ENCODE measurements around the gene RND1. TPM values are rescaled to one million over a fixed set of nuclear protein-coding genes. Genes with fewer than 3 reads are reported as not detected.

The RND1 gene
- polyA plus RNA-seq, 1 donor from 2014 or later: 1.3 TPM

- Histone ChIP-seq H3K27ac (ENCODE audit: low read length) (no peak overlapping the region), H3K9me3 (ENCODE audit: low read length) (no peaks in the 10 kb centered on the region), H3K9me2 (ENCODE audit: insufficient read depth, low read length) (no peaks in the 10 kb centered on the region), H3K9ac (ENCODE audit: low read length) (no peak overlapping the region), H3K36me3 (ENCODE audit: insufficient read depth, low read length) (no peaks in the 10 kb centered on the region), H4K20me1 (ENCODE audit: insufficient read depth) (peaks cover 3% of the 10 kb centered on the region), H3K79me2 (replicated peaks; ENCODE audit: insufficient read depth, low read length) (peaks cover 11% of the 10 kb centered on the region), H3K4me3 (ENCODE audit: low read length) (no peak overlapping the region), H3K4me2 (ENCODE audit: low read length) (no peak overlapping the region), H3K27me3 (ENCODE audit: insufficient read depth, low read depth, low read length) (no peaks in the 10 kb centered on the region), H3F3A (ENCODE audit: insufficient read depth, low read length, poor library complexity, severe bottlenecking) (no peaks in the 10 kb centered on the region), H2AFZ (ENCODE audit: low read depth, low read length) (no peak overlapping the region)
- TF ChIP-seq EP300 (conservative IDR thresholded peaks at IDR 0.05; ENCODE audit: poor library complexity, severe bottlenecking) (no peak), CTCF (IDR thresholded peaks at IDR 0.05; ENCODE audit: poor library complexity, severe bottlenecking) (no peak), SMC3 (conservative IDR thresholded peaks at IDR 0.05; ENCODE audit: poor library complexity) (no peak), TAF1 (IDR thresholded peaks at IDR 0.05; ENCODE audit: low read depth) (no peak), REST (IDR thresholded peaks at IDR 0.05; ENCODE audit: borderline replicate concordance) (no peak), EZH2 (IDR thresholded peaks at IDR 0.05; ENCODE audit: borderline replicate concordance, insufficient read depth, low read length, poor library complexity, severe bottlenecking) (no peak)
Measured at GRCh38 chr12:48824905-48825304, 40.8 kb downstream of the RND1 start.

- Histone ChIP-seq H3K4me3 (ENCODE audit: low read length) (no peak overlapping the region), H3K27ac (ENCODE audit: low read length) (no peak overlapping the region), H3K36me3 (ENCODE audit: insufficient read depth, low read length) (no peaks in the 10 kb centered on the region), H3K9ac (ENCODE audit: low read length) (no peak overlapping the region), H3K27me3 (ENCODE audit: insufficient read depth, low read depth, low read length) (no peaks in the 10 kb centered on the region), H2AFZ (ENCODE audit: low read depth, low read length) (no peak overlapping the region), H3K9me2 (ENCODE audit: insufficient read depth, low read length) (no peaks in the 10 kb centered on the region), H4K20me1 (ENCODE audit: insufficient read depth) (peaks cover 3% of the 10 kb centered on the region), H3K4me2 (ENCODE audit: low read length) (no peak overlapping the region), H3K9me3 (ENCODE audit: low read length) (no peaks in the 10 kb centered on the region), H3K79me2 (replicated peaks; ENCODE audit: insufficient read depth, low read length) (peaks cover 18% of the 10 kb centered on the region), H3F3A (ENCODE audit: insufficient read depth, low read length, poor library complexity, severe bottlenecking) (no peaks in the 10 kb centered on the region)
- TF ChIP-seq POLR2AphosphoS5 (IDR thresholded peaks at IDR 0.05): no peak
Measured at GRCh38 chr12:48824112-48824511, 41.6 kb downstream of the RND1 start.

GRCh38 chr12:48823281-48823680, 42.4 kb downstream of the RND1 start:
- Histone ChIP-seq H3F3A (ENCODE audit: insufficient read depth, low read length, poor library complexity, severe bottlenecking) (no peaks in the 10 kb centered on the region), H3K27ac (ENCODE audit: low read length) (no peak overlapping the region), H3K9me2 (ENCODE audit: insufficient read depth, low read length) (no peaks in the 10 kb centered on the region), H4K20me1 (ENCODE audit: insufficient read depth) (peaks cover 3% of the 10 kb centered on the region), H3K9ac (ENCODE audit: low read length) (no peak overlapping the region), H3K4me2 (ENCODE audit: low read length) (no peak overlapping the region), H3K27me3 (ENCODE audit: insufficient read depth, low read depth, low read length) (no peaks in the 10 kb centered on the region), H3K79me2 (replicated peaks; ENCODE audit: insufficient read depth, low read length) (peaks cover 24% of the 10 kb centered on the region), H3K36me3 (ENCODE audit: insufficient read depth, low read length) (no peaks in the 10 kb centered on the region), H3K9me3 (ENCODE audit: low read length) (no peaks in the 10 kb centered on the region), H3K4me3 (ENCODE audit: low read length) (no peak overlapping the region), H2AFZ (ENCODE audit: low read depth, low read length) (no peak overlapping the region)
- no peak for TF ChIP-seq MXI1 (conservative IDR thresholded peaks at IDR 0.05; ENCODE audit: poor library complexity, severe bottlenecking)
- TF ChIP-seq POLR2AphosphoS5 (IDR thresholded peaks at IDR 0.05): no peak
- TF ChIP-seq EZH2 (IDR thresholded peaks at IDR 0.05; ENCODE audit: borderline replicate concordance, insufficient read depth, low read length, poor library complexity, severe bottlenecking): no peak
- TF ChIP-seq REST (IDR thresholded peaks at IDR 0.05; ENCODE audit: borderline replicate concordance): no peak
- TF ChIP-seq CTCF (IDR thresholded peaks at IDR 0.05; ENCODE audit: poor library complexity, severe bottlenecking): no peak
- TF ChIP-seq TAF1 (IDR thresholded peaks at IDR 0.05; ENCODE audit: low read depth): no peak
- TF ChIP-seq SMC3 (conservative IDR thresholded peaks at IDR 0.05; ENCODE audit: poor library complexity): no peak
- TF ChIP-seq EP300 (conservative IDR thresholded peaks at IDR 0.05; ENCODE audit: poor library complexity, severe bottlenecking): no peak
- no peak for TF ChIP-seq RAD21 (conservative IDR thresholded peaks at IDR 0.05)
